ENCODE results near the gene ALX3. TPM values are rescaled to one million over a fixed set of nuclear protein-coding genes. Genes with fewer than 3 reads are reported as not detected.

The ALX3 gene
- total and polyA plus RNA-seq, 2 of the 8 experiments (the other 6 are each of a cell fraction or from before 2014, with no cell fraction given), result 0.20 TPM; not detected in 1

- TF ChIP-seq, protein P1, sequence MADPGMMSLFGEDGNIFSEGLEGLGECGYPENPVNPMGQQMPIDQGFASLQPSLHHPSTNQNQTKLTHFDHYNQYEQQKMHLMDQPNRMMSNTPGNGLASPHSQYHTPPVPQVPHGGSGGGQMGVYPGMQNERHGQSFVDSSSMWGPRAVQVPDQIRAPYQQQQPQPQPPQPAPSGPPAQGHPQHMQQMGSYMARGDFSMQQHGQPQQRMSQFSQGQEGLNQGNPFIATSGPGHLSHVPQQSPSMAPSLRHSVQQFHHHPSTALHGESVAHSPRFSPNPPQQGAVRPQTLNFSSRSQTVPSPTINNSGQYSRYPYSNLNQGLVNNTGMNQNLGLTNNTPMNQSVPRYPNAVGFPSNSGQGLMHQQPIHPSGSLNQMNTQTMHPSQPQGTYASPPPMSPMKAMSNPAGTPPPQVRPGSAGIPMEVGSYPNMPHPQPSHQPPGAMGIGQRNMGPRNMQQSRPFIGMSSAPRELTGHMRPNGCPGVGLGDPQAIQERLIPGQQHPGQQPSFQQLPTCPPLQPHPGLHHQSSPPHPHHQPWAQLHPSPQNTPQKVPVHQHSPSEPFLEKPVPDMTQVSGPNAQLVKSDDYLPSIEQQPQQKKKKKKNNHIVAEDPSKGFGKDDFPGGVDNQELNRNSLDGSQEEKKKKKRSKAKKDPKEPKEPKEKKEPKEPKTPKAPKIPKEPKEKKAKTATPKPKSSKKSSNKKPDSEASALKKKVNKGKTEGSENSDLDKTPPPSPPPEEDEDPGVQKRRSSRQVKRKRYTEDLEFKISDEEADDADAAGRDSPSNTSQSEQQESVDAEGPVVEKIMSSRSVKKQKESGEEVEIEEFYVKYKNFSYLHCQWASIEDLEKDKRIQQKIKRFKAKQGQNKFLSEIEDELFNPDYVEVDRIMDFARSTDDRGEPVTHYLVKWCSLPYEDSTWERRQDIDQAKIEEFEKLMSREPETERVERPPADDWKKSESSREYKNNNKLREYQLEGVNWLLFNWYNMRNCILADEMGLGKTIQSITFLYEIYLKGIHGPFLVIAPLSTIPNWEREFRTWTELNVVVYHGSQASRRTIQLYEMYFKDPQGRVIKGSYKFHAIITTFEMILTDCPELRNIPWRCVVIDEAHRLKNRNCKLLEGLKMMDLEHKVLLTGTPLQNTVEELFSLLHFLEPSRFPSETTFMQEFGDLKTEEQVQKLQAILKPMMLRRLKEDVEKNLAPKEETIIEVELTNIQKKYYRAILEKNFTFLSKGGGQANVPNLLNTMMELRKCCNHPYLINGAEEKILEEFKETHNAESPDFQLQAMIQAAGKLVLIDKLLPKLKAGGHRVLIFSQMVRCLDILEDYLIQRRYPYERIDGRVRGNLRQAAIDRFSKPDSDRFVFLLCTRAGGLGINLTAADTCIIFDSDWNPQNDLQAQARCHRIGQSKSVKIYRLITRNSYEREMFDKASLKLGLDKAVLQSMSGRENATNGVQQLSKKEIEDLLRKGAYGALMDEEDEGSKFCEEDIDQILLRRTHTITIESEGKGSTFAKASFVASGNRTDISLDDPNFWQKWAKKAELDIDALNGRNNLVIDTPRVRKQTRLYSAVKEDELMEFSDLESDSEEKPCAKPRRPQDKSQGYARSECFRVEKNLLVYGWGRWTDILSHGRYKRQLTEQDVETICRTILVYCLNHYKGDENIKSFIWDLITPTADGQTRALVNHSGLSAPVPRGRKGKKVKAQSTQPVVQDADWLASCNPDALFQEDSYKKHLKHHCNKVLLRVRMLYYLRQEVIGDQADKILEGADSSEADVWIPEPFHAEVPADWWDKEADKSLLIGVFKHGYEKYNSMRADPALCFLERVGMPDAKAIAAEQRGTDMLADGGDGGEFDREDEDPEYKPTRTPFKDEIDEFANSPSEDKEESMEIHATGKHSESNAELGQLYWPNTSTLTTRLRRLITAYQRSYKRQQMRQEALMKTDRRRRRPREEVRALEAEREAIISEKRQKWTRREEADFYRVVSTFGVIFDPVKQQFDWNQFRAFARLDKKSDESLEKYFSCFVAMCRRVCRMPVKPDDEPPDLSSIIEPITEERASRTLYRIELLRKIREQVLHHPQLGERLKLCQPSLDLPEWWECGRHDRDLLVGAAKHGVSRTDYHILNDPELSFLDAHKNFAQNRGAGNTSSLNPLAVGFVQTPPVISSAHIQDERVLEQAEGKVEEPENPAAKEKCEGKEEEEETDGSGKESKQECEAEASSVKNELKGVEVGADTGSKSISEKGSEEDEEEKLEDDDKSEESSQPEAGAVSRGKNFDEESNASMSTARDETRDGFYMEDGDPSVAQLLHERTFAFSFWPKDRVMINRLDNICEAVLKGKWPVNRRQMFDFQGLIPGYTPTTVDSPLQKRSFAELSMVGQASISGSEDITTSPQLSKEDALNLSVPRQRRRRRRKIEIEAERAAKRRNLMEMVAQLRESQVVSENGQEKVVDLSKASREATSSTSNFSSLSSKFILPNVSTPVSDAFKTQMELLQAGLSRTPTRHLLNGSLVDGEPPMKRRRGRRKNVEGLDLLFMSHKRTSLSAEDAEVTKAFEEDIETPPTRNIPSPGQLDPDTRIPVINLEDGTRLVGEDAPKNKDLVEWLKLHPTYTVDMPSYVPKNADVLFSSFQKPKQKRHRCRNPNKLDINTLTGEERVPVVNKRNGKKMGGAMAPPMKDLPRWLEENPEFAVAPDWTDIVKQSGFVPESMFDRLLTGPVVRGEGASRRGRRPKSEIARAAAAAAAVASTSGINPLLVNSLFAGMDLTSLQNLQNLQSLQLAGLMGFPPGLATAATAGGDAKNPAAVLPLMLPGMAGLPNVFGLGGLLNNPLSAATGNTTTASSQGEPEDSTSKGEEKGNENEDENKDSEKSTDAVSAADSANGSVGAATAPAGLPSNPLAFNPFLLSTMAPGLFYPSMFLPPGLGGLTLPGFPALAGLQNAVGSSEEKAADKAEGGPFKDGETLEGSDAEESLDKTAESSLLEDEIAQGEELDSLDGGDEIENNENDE (IDR thresholded peaks at IDR 0.05; ENCODE audit: insufficient replicate concordance, low read length), result no peak
- no peak for TF ChIP-seq POLR2AphosphoS5 (IDR thresholded peaks at IDR 0.05; ENCODE audit: low read depth, low read length)
- TF ChIP-seq RXRA (IDR thresholded peaks at IDR 0.05; ENCODE audit: insufficient read depth, low read depth, low read length), result no peak
- no peak for TF ChIP-seq CEBPB (IDR thresholded peaks at IDR 0.05; ENCODE audit: low read depth, low read length)
- no peak for TF ChIP-seq EP300 (IDR thresholded peaks at IDR 0.05; ENCODE audit: borderline replicate concordance in 1 of 2, low read depth in 2 of 2, low read length in 2 of 2)
- no peak for TF ChIP-seq KDM1A (IDR thresholded peaks at IDR 0.05; ENCODE audit: borderline replicate concordance, low read length)
- TF ChIP-seq CHD1 (IDR thresholded peaks at IDR 0.05; ENCODE audit: low read depth, low read length), result no peak
- no peak for TF ChIP-seq CBX8 (IDR thresholded peaks at IDR 0.05; ENCODE audit: borderline replicate concordance, low read depth, low read length)
Measured at GRCh38 chr1:110033421-110033820, 37.1 kb downstream of the ALX3 start (continued).

Data from H1 (cell line).